ENCODE data around the gene TPCN1.
A peak's percentile ranks its signal among the peaks of the same experiment; 100 is the strongest.
"Not testable (repeated sequence)": the region's sequence is repeated elsewhere in the genome, so short reads cannot be mapped to it uniquely, and the experiment has no call there.

The TPCN1 gene

GRCh38 chr12:113197518-113198077 lies 23.7 kb upstream of the TPCN1 start:
- DNase-seq, result no peak

GRCh38 chr12:113198296-113198695 lies 23.0 kb upstream of the TPCN1 start:
- no peak for DNase-seq

GRCh38 chr12:113200021-113200797 lies 21.1 kb upstream of the TPCN1 start:
- DNase-seq, result no peak

- no peak for DNase-seq
Observed at GRCh38 chr12:113201187-113202177, 19.8 kb upstream of the TPCN1 start.

DNA sequence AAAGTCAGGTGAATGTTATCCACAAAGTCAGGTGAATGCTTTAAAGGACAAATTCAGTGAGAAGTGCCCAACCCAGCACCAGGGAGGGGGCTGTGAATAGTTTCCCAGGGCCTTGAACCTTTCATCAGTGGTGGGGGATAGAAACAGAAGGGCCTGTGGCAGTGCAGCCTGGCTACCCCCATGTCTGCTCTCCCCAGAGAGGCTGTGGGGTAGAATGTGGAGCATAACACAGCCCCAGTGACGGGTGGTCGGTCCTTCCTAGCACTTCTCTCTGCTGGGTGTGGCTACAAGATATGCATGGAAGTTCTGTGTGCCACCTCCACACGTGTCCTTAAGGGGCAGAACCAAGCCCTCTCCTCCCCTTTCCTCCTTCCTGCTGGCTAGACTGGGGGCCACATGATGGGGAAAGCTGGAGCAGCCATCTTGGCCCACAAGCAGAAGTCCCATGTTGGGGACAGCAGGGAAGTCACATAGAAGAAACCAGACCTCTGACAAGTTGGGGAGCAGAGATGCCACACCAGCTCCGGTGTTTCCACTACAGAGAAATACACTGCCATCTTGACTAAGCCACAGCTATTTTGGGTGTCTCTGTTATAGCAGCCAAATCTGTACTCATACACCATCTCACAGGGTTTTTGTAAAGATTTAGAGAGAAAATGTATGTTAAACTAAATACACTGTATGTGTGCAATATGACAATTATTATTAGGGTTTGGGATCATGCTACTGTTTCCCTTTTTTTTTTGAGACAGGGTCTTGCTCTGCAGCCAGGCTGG lies 18.8 kb upstream of the TPCN1 start:
- DNase-seq, result no peak

GRCh38 chr12:113203852-113204760 lies 17.2 kb upstream of the TPCN1 start:
- peak; percentile 16 for DNase-seq

DNA sequence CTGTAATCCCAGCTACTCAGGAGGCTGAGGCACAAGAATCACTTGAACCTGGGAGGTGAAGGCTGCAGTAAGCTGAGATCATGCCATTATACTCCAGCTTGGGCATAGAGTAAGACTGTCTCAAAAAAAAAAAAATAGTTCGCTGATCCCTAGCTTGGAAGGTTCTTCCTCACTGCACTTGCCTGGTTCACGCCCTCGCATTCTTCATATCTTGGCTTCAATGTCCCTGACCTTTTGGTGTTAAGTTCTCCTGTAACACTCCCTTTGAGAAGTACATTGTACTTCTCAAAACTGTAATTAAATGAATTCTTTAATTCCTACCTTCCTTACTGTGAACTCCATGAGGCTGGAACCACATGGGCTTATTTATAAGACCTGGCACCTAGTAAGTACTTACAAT lies 16.5 kb upstream of the TPCN1 start:
- DNase-seq, result no peak

DNA sequence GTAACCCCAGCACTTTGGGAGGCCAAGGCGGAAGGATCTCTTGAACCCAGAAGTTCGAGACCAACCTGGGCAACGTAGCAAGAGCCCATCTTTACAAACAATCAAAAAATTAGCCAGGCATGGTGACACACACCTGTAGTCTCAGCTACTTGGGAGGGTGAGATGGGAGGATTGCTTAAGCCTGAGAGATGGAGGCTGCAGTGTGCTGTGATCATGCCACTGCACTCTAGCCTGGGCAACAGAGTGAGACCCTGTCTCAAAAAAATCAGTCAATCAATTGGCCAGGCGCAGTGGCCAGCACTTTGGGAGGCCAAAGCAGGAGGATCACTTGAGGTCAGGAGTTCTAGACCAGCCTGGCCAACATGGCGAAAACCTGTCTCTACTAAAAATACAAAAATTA lies 14.5 kb upstream of the TPCN1 start:
- not testable (repeated sequence) for DNase-seq

DNA sequence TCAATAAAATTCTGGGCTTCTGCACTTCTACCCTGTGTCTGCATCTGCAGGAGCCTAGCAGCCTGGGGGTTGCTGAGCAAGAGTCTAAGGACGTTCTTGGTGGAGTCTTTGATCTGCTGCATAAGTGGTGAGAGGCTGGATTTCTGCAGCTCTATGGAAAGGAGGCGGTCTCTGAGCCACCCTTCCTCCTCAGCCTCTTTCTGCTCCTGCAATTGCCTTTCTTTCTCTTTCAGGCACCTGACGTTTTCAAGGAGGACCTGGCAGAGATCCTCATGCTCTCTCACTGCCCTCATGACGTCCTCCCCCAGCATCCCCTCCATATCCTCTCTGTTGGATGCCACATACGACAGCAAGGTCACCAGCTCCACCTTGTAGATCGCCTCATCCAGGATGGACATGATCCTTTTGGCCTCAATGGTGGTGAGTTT lies 13.6 kb upstream of the TPCN1 start:
- DNase-seq, result peak; percentile 11

DNA sequence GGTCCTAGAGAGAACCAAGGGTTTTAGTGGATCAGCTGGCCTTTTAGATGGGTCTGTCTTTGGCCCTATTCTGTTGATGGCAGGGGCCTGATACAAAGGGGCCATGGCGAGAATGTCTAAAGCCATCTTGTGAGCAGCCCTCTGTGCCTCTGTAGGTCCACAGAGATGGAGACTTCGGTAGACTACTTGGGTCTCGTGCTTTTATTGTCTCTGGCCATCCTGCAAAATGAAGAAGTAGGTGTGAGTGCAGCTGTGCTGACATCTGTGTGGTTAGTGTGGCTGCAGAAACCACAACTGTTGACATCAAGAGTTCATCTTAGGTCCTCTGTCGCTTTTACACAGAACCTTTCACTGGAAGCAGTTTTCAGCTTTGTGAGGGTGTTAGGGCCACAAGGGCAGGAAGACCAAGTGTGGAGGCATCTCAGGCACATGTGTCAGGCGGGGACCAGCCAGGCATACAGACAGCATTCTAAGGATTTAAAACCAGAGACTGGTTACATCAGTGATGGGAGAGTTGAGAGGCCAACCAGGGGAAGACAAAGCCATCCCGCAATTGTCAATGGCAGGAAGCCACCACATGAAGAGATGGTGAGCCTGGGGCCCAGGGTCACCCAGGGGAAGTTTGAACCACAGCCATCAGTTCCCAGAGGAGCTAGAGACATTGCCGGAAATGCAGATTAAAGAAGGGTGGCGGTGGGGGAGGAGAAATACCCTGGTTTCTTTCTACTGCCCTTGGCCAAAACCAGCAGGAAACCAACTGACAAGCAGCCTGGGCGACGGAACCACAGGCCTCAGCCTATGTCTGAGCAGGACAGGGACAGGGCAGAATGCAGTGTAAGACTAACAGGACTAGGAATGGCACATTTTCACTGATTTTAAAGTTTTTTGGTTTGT lies 13.0 kb upstream of the TPCN1 start:
- peak; percentile 86 for DNase-seq

DNA sequence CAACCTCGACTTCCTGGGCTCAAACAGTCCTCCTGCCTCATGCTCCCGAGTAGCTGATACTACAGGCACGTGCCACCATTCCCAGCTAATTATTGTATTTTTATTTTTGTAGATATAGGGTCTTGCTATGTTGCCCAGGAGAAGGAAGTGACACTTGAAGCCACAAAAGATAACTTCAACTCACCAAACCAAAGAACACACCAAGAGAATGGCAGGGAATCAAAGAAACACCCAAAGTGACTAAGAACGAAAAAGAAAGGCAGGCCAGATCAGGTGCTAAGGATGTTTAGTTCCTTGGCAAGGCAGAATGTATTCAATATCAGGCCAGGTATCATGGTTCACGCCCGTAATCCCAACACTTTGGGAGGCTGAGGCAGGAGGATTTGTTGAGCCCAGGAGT lies 10.1 kb upstream of the TPCN1 start:
- DNase-seq, result peak; percentile 51

- peak; percentile 37 for DNase-seq
Observed at GRCh38 chr12:113214895-113215400, 6.3 kb upstream of the TPCN1 start.

GRCh38 chr12:113216027-113216426 lies 5.2 kb upstream of the TPCN1 start:
- no peak for DNase-seq

GRCh38 chr12:113220593-113221180 lies 577 bp upstream of the TPCN1 start:
- DNase-seq, result peak; percentile 19

- DNase-seq, result no peak
Observed at GRCh38 chr12:113221997-113222729, 899 bp downstream of the TPCN1 start.

DNA sequence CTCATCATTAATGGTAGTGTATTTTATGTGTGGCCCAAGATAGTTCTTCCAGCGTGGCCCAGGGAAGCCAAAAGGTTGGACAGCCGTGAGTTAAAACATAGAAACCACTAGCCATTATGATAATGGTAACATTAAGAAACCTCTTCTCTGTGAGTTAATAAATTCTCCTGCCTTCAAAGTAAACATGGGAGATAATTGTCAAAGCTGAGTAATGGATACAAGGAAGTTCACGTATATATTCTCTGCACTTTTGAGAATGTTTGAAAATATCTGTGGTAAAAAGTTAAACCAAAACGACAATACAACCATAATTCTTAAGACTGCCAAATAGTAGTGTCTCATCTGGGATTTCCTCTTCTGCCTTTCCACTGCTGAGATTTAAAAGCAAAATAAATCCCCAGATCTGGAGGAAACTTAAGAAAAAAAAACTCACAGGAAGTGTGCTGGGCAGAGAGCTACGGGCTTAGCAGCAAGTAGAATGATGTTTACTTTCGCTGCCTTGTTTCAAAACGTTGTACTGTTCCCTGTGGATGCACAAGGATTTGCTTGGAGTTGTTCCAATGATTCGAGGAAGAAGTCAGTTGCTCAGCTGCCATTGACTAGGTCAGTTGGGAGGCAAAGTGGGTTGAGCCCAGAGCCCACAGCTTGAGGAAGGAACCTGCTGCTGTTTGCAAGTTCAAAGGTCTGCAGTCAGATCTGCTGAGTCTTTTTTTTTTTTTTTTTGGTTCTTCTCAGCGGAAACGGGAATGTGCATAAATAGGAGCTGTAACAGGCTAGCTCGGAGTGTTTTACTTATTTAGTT lies 1.7 kb downstream of the TPCN1 start:
- DNase-seq, result peak; percentile 24

- no peak for DNase-seq
Observed at GRCh38 chr12:113224955-113225354, 3.7 kb downstream of the TPCN1 start.

All from activated CD4-positive, alpha-beta T cell treated with anti-CD3 and anti-CD28 coated beads, Interleukin-2, Interleukin-6, amounts not matched to agents 100 ng/mL and 50 ng/mL, durations not matched to agents 16 hours and 8 hours (primary cell).